Measurements from ENCODE around the gene MLH3. TPM values are rescaled to one million over a fixed set of nuclear protein-coding genes. Genes with fewer than 3 reads are reported as not detected.

Gene MLH3
- total RNA-seq, 3 donors from 2014 or later (not counting 1 experiment from before 2014, with no cell fraction given): 15.5 to 20.7 (median 19.1) TPM

DNA sequence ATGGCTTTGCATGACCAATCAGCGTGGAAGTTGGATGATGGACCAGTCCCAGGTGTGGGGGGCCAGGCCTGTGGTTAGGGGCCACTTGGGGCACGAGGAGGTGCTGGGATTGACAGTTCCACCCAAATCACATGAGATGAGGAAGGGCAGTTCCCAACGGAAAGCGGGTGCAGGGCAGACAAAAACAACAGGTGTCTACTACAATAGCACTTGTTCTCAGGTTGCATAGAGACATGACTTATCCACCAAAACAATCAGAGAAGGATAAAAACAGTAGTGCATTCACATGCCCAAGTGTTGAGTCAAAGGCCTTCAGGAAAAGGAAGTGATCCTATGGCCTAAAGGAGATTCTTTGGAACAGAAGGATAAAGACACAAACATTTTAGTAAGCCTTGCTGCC is 63.1 kb downstream of the MLH3 start:
- DNase-seq: no peak
- intact Hi-C loops (cut with micrococcal nuclease): no loop called here
- Mint-ChIP-seq H3K27me3 (ENCODE audit: low read depth in 2 of 2) (no peaks in the 10 kb centered on the region), H3K9me3 (no peaks in the 10 kb centered on the region), H3K36me3 (no peaks in the 10 kb centered on the region), H3K4me3 (no peak overlapping the region), H3K4me1 (no peaks in the 10 kb centered on the region), H3K27ac (no peak overlapping the region)
- WGBS (ENCODE audit: insufficient coverage): 87% methylated on average over 4 of the region's 4 CpGs
- Histone ChIP-seq H3K4me3 (ENCODE audit: low read length) (no peak overlapping the region), H3K4me1 (ENCODE audit: control insufficient read depth, insufficient read depth, low read length) (no peaks in the 10 kb centered on the region), H3K36me3 (ENCODE audit: control insufficient read depth, insufficient read depth, low read length) (no peaks in the 10 kb centered on the region), H3K9me3 (ENCODE audit: control insufficient read depth, insufficient read depth, low read length) (no peaks in the 10 kb centered on the region), H3K27ac (ENCODE audit: low read length) (no peak overlapping the region), H3K27me3 (ENCODE audit: control insufficient read depth, insufficient read depth, low read length) (no peaks in the 10 kb centered on the region)
- TF ChIP-seq, protein P1, sequence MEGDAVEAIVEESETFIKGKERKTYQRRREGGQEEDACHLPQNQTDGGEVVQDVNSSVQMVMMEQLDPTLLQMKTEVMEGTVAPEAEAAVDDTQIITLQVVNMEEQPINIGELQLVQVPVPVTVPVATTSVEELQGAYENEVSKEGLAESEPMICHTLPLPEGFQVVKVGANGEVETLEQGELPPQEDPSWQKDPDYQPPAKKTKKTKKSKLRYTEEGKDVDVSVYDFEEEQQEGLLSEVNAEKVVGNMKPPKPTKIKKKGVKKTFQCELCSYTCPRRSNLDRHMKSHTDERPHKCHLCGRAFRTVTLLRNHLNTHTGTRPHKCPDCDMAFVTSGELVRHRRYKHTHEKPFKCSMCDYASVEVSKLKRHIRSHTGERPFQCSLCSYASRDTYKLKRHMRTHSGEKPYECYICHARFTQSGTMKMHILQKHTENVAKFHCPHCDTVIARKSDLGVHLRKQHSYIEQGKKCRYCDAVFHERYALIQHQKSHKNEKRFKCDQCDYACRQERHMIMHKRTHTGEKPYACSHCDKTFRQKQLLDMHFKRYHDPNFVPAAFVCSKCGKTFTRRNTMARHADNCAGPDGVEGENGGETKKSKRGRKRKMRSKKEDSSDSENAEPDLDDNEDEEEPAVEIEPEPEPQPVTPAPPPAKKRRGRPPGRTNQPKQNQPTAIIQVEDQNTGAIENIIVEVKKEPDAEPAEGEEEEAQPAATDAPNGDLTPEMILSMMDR (IDR thresholded peaks at IDR 0.05): no peak
- ATAC-seq: no peak

DNA sequence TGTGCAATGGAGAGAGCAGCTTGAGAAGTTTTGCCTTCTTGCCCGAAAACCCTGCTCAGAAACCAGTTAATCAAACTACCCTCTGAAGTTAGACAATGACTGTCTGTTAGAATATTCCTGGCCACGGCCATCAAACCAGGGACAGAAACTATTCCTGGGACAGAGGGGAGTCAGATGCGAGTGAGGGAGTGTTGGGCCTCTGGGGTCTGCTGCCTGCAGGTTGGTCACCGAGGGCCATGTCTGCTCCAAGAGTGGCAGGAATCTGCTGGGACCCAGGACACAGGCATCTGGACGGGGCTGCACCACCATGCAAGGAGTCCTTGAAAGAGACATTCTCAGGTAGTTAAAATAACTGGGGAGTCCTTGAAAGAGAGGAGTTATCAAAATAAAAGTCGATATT is 65.5 kb downstream of the MLH3 start:
- ATAC-seq (no peak), DNase-seq (no peak)
- no peak overlapping the region for H3K27ac Mint-ChIP-seq
- no peaks in the 10 kb centered on the region for H3K9me3 Mint-ChIP-seq
- no peaks in the 10 kb centered on the region for H3K4me1 ChIP-seq (ENCODE audit: control insufficient read depth, insufficient read depth, low read length)
- H3K9me3 ChIP-seq (ENCODE audit: control insufficient read depth, insufficient read depth, low read length): no peaks in the 10 kb centered on the region
- H3K27me3 Mint-ChIP-seq (ENCODE audit: low read depth in 2 of 2): no peaks in the 10 kb centered on the region
- no peaks in the 10 kb centered on the region for H3K4me1 Mint-ChIP-seq
- intact Hi-C loops (cut with micrococcal nuclease): no loop called here
- no peak overlapping the region for H3K4me3 Mint-ChIP-seq
- TF ChIP-seq, protein P1 (IDR thresholded peaks at IDR 0.05): no peak
- H3K4me3 ChIP-seq (ENCODE audit: low read length): no peak overlapping the region
- no peaks in the 10 kb centered on the region for H3K27me3 ChIP-seq (ENCODE audit: control insufficient read depth, insufficient read depth, low read length)
- WGBS (ENCODE audit: insufficient coverage): 92% methylated on average over 5 of the region's 6 CpGs
- no peaks in the 10 kb centered on the region for H3K36me3 ChIP-seq (ENCODE audit: control insufficient read depth, insufficient read depth, low read length)
- no peak overlapping the region for H3K27ac ChIP-seq (ENCODE audit: low read length)
- H3K36me3 Mint-ChIP-seq: no peaks in the 10 kb centered on the region

DNA sequence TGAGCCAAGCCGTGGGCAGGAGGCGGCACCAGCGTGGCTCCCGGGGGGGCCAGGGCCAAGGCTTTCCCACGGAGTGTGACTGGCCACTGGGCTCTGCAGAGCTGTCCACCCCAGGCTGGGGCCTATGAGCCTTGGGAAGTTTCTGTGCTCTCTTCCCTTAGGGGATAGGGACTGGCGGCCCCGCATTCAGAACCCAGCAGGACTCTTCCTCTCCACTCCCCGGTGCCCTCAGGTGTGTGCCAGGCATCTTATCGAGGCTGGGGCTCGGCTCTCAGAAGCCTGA is 66.3 kb downstream of the MLH3 start:
- DNase-seq (no peak), ATAC-seq (no peak)
- Mint-ChIP-seq H3K27ac (no peak overlapping the region), H3K27me3 (ENCODE audit: low read depth in 2 of 2) (no peaks in the 10 kb centered on the region), H3K4me1 (no peaks in the 10 kb centered on the region), H3K36me3 (no peaks in the 10 kb centered on the region), H3K9me3 (no peaks in the 10 kb centered on the region), H3K4me3 (no peak overlapping the region)
- intact Hi-C loops (cut with micrococcal nuclease): no loop called here
- WGBS (ENCODE audit: insufficient coverage): 80% methylated on average over 10 of the region's 10 CpGs
- H3K27me3 ChIP-seq (ENCODE audit: control insufficient read depth, insufficient read depth, low read length): no peaks in the 10 kb centered on the region
- no peak overlapping the region for H3K4me3 ChIP-seq (ENCODE audit: low read length)
- no peak overlapping the region for H3K27ac ChIP-seq (ENCODE audit: low read length)
- H3K9me3 ChIP-seq (ENCODE audit: control insufficient read depth, insufficient read depth, low read length): no peaks in the 10 kb centered on the region
- H3K36me3 ChIP-seq (ENCODE audit: control insufficient read depth, insufficient read depth, low read length): no peaks in the 10 kb centered on the region
- no peaks in the 10 kb centered on the region for H3K4me1 ChIP-seq (ENCODE audit: control insufficient read depth, insufficient read depth, low read length)
- TF ChIP-seq, protein P1 (IDR thresholded peaks at IDR 0.05): no peak

DNA sequence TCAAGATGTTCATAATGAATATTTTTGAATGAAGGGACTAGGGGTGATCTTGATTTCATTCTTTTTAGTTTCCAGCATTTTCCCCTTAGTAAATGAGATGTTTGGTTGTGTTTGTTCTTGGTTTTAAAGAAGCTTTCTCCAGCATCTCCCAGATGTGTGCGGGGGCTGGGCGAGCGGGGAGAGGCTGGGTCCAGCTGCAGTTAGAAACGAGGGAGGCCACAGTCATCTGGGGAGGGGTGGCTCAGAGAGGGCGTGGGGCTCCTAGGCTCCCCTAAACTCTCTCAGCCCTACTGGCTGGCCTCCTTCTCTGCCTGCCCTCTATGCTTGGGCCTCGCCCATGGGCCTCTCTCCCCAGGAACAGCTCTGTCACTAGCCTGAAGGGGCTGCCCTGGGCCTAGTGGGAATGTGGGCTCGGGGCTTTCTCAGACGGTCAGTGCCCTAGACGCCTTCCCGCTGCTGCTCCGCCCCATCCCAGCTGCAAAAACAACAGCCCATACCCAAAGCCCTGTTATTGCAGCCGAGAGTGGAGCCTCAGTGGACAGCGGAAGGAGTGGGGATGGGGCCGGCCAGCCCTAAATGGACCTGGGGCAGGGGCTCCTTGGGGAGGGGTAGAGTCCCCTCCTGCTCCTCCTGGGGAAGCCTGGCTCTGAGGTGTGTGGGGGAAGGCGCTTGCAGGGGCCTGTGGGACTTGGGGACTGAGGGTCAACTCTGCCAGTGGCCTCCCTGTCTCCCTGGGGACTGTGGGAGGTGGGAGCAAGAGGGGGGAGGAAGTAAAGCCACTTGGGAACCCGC is 66.8 kb downstream of the MLH3 start:
- H3K27ac Mint-ChIP-seq: no peak overlapping the region
- H3K27me3 ChIP-seq (ENCODE audit: control insufficient read depth, insufficient read depth, low read length): no peaks in the 10 kb centered on the region
- TF ChIP-seq, protein P1 (IDR thresholded peaks at IDR 0.05): no peak
- no peaks in the 10 kb centered on the region for H3K9me3 Mint-ChIP-seq
- no peaks in the 10 kb centered on the region for H3K4me1 ChIP-seq (ENCODE audit: control insufficient read depth, insufficient read depth, low read length)
- H3K4me3 Mint-ChIP-seq: no peak overlapping the region
- ATAC-seq: no peak
- H3K9me3 ChIP-seq (ENCODE audit: control insufficient read depth, insufficient read depth, low read length): no peaks in the 10 kb centered on the region
- no peaks in the 10 kb centered on the region for H3K4me1 Mint-ChIP-seq
- no peaks in the 10 kb centered on the region for H3K27me3 Mint-ChIP-seq (ENCODE audit: low read depth in 2 of 2)
- no peak overlapping the region for H3K27ac ChIP-seq (ENCODE audit: low read length)
- DNase-seq: no peak
- intact Hi-C loops (cut with micrococcal nuclease): no loop called here
- WGBS (ENCODE audit: insufficient coverage): 89% methylated on average over 16 of the region's 16 CpGs
- no peaks in the 10 kb centered on the region for H3K36me3 ChIP-seq (ENCODE audit: control insufficient read depth, insufficient read depth, low read length)
- no peaks in the 10 kb centered on the region for H3K36me3 Mint-ChIP-seq
- no peak overlapping the region for H3K4me3 ChIP-seq (ENCODE audit: low read length)
